Brain microvascular endothelial cell (primary cell): ENCODE results near the gene GSDMA.

ENCODE experiments used
- DNase-seq: peaks from one replicate; pipeline ENCODE4 v3.0.0-alpha.2; 2020
- H3K27ac ChIP-seq: fragments of 250-450 bp; sonication (Bioruptor Pico); 2 replicates; pipeline ENCODE4 v1.5.1; 2020; ENCODE audit warnings: mild to moderate bottlenecking, moderate library complexity
- H3K27me3 ChIP-seq: fragments of 250-450 bp; sonication (Bioruptor Pico); replicated peaks from 2 replicates; pipeline ENCODE4 v1.5.1; 2020; ENCODE audit warnings: mild to moderate bottlenecking
- H3K36me3 ChIP-seq: fragments of 250-450 bp; sonication (Bioruptor Pico); replicated peaks from 2 replicates; pipeline ENCODE4 v1.5.1; 2020; ENCODE audit warnings: mild to moderate bottlenecking
- H3K4me3 ChIP-seq: 2 replicates; pipeline ENCODE4 v1.5.1; 2011; ENCODE audit warnings: low read depth, mild to moderate bottlenecking, control low read depth, low read length, moderate library complexity
- in situ Hi-C: cut with HindIII; loops from 2 replicates; pipeline ENCODE4 v1.10.0; 2017; ENCODE audit warnings: low sequenced_read_pairs, low pct_ligation_motif_present
- TF ChIP-seq, protein P1 (sequence below): IDR thresholded peaks from 2 replicates; pipeline ENCODE4 v1.5.1; 2011; ENCODE audit warnings: low read depth, mild to moderate bottlenecking, moderate library complexity, low read length, control low read depth, inconsistent platforms; ENCODE audit errors: missing control alignments

Gene GSDMA

DNA sequence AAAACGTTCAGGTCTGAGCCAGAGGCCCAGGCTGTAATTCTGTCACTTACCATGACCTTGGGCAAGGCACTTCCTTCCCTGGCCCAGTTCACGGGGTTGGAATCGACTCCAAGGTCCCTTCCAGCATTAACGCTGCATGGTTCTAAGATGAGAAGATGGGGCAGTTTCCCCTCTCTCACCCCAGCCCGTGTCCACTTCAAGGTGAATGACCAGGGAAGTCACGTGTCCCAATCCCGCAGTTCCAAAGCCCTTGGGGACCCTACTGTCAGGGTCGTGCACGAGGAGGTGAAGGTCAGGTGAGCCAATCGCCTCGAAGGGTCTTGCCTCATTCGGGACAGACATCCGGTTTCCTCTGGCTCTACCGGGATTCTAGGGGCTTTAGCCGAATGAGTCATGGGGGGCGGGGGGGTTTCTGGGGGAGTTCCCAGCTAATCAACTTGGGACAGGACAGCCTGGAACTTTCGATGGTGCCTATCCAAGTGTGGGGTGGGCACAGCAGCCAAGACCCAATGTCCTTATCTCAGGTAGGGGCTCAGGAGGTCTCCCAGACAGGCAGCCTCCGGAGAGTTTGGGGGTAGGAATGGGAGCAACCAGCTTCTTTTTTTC lies 51.7 kb downstream of the GSDMA start:
- Histone ChIP-seq H3K27ac (no peak overlapping the region), H3K4me3 (no peak overlapping the region), H3K36me3 (peaks cover under 1% of the 10 kb centered on the region), H3K27me3 (no peaks in the 10 kb centered on the region)
- no peak for DNase-seq
- in situ Hi-C loops: no loop called here
- TF ChIP-seq, protein P1, sequence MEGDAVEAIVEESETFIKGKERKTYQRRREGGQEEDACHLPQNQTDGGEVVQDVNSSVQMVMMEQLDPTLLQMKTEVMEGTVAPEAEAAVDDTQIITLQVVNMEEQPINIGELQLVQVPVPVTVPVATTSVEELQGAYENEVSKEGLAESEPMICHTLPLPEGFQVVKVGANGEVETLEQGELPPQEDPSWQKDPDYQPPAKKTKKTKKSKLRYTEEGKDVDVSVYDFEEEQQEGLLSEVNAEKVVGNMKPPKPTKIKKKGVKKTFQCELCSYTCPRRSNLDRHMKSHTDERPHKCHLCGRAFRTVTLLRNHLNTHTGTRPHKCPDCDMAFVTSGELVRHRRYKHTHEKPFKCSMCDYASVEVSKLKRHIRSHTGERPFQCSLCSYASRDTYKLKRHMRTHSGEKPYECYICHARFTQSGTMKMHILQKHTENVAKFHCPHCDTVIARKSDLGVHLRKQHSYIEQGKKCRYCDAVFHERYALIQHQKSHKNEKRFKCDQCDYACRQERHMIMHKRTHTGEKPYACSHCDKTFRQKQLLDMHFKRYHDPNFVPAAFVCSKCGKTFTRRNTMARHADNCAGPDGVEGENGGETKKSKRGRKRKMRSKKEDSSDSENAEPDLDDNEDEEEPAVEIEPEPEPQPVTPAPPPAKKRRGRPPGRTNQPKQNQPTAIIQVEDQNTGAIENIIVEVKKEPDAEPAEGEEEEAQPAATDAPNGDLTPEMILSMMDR: no peak

DNA sequence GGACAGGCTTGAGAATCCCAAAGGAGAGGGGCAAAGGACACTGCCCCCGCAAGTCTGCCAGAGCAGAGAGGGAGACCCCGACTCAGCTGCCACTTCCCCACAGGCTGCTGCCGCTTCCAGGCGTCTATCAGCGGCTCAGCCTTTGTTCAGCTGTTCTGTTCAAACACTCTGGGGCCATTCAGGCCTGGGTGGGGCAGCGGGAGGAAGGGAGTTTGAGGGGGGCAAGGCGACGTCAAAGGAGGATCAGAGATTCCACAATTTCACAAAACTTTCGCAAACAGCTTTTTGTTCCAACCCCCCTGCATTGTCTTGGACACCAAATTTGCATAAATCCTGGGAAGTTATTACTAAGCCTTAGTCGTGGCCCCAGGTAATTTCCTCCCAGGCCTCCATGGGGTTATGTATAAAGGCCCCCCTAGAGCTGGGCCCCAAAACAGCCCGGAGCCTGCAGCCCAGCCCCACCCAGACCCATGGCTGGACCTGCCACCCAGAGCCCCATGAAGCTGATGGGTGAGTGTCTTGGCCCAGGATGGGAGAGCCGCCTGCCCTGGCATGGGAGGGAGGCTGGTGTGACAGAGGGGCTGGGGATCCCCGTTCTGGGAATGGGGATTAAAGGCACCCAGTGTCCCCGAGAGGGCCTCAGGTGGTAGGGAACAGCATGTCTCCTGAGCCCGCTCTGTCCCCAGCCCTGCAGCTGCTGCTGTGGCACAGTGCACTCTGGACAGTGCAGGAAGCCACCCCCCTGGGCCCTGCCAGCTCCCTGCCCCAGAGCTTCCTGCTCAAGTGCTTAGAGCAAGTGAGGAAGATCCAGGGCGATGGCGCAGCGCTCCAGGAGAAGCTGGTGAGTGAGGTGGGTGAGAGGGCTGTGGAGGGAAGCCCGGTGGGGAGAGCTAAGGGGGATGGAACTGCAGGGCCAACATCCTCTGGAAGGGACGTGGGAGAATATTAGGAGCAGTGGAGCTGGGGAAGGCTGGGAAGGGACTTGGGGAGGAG lies 52.5 kb downstream of the GSDMA start, which contains the start of gene CSF3:
Gene CSF3 (plus strand): TSS at position 436 of the 993 bp plus-strand sequence. CDS start 35 bp downstream, at position 471.
- Histone ChIP-seq H3K27ac (no peak within 1 kb of the TSS), H3K4me3 (no peak within 1 kb of the TSS), H3K36me3 (peaks cover 3% of the 10 kb centered on the region), H3K27me3 (no peaks in the 10 kb centered on the region)
- in situ Hi-C loops: no loop called here
- TF ChIP-seq, protein P1: no peak
- no peak for DNase-seq

DNA sequence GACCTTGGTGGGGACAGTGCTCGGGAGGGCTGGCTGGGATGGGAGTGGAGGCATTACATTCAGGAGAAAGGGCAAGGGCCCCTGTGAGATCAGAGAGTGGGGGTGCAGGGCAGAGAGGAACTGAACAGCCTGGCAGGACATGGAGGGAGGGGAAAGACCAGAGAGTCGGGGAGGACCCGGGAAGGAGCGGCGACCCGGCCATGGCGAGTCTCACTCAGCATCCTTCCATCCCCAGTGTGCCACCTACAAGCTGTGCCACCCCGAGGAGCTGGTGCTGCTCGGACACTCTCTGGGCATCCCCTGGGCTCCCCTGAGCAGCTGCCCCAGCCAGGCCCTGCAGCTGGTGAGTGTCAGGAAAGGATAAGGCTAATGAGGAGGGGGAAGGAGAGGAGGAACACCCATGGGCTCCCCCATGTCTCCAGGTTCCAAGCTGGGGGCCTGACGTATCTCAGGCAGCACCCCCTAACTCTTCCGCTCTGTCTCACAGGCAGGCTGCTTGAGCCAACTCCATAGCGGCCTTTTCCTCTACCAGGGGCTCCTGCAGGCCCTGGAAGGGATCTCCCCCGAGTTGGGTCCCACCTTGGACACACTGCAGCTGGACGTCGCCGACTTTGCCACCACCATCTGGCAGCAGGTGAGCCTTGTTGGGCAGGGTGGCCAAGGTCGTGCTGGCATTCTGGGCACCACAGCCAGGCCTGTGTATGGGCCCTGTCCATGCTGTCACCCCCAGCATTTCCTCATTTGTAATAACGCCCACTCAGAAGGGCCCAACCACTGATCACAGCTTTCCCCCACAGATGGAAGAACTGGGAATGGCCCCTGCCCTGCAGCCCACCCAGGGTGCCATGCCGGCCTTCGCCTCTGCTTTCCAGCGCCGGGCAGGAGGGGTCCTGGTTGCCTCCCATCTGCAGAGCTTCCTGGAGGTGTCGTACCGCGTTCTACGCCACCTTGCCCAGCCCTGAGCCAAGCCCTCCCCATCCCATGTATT lies 53.5 kb downstream of the GSDMA start:
- Histone ChIP-seq H3K27ac (no peak overlapping the region), H3K36me3 (peaks cover 3% of the 10 kb centered on the region), H3K27me3 (no peaks in the 10 kb centered on the region), H3K4me3 (no peak overlapping the region)
- TF ChIP-seq, protein P1: no peak
- DNase-seq: no peak
- in situ Hi-C loops: no loop called here

DNA sequence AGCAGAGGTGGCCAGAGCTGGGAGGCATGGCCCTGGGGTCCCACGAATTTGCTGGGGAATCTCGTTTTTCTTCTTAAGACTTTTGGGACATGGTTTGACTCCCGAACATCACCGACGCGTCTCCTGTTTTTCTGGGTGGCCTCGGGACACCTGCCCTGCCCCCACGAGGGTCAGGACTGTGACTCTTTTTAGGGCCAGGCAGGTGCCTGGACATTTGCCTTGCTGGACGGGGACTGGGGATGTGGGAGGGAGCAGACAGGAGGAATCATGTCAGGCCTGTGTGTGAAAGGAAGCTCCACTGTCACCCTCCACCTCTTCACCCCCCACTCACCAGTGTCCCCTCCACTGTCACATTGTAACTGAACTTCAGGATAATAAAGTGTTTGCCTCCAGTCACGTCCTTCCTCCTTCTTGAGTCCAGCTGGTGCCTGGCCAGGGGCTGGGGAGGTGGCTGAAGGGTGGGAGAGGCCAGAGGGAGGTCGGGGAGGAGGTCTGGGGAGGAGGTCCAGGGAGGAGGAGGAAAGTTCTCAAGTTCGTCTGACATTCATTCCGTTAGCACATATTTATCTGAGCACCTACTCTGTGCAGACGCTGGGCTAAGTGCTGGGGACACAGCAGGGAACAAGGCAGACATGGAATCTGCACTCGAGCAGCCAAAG lies 54.7 kb downstream of the GSDMA start:
- in situ Hi-C loops: no loop called here
- Histone ChIP-seq H3K36me3 (peaks cover 7% of the 10 kb centered on the region), H3K27me3 (no peaks in the 10 kb centered on the region), H3K4me3 (no peak overlapping the region), H3K27ac (no peak overlapping the region)
- TF ChIP-seq, protein P1: no peak
- DNase-seq: no peak
